ENCODE results near the gene GPRC5C. TPM values are rescaled to one million over a fixed set of nuclear protein-coding genes. Genes with fewer than 3 reads are reported as not detected.
A peak's percentile ranks its signal among the peaks of the same experiment; 100 is the strongest.

Gene GPRC5C
- total RNA-seq, 1 experiment from 2014 or later = 83.2 TPM

- Mint-ChIP-seq H3K4me1 (ENCODE audit: low read depth, unreplicated experiment) (peaks cover 24% of the 10 kb centered on the region), H3K36me3 (ENCODE audit: insufficient read depth, unreplicated experiment) (peaks cover 14% of the 10 kb centered on the region), H3K9me3 (ENCODE audit: unreplicated experiment) (no peaks in the 10 kb centered on the region), H3K27ac (ENCODE audit: unreplicated experiment) (peak overlapping the region; percentile 64), H3K4me3 (ENCODE audit: unreplicated experiment) (peak overlapping the region; percentile 40), H3K27me3 (ENCODE audit: insufficient read depth, unreplicated experiment) (no peaks in the 10 kb centered on the region)
- ChIA-PET POLR2A (no interaction called here), CTCF (interaction anchor here (0.6 kb wide), 1 partner anchor 52 kb away, joined by 3 read pairs; no protein-coding TSS in a partner anchor)
- DNase-seq = peak; percentile 73 to 74
- no TSS peak for BruUV-seq (replicated peaks)
- Histone ChIP-seq H3K36me3 (ENCODE audit: control insufficient read depth, insufficient read depth, low read length) (no peaks in the 10 kb centered on the region), H3K4me1 (peaks cover 44% of the 10 kb centered on the region), H3K27me3 (replicated peaks; ENCODE audit: control insufficient read depth, insufficient read depth, low read length) (no peaks in the 10 kb centered on the region), H3K4me3 (ENCODE audit: low read depth, low read length) (no peak overlapping the region), H3K9me3 (no peaks in the 10 kb centered on the region)
- intact Hi-C loops (cut with micrococcal nuclease; ENCODE audit: unreplicated experiment) = loop anchor here (1.0 kb wide), 1 partner anchor 10 kb away; no protein-coding TSS in a partner anchor
- TF ChIP-seq, protein P1, sequence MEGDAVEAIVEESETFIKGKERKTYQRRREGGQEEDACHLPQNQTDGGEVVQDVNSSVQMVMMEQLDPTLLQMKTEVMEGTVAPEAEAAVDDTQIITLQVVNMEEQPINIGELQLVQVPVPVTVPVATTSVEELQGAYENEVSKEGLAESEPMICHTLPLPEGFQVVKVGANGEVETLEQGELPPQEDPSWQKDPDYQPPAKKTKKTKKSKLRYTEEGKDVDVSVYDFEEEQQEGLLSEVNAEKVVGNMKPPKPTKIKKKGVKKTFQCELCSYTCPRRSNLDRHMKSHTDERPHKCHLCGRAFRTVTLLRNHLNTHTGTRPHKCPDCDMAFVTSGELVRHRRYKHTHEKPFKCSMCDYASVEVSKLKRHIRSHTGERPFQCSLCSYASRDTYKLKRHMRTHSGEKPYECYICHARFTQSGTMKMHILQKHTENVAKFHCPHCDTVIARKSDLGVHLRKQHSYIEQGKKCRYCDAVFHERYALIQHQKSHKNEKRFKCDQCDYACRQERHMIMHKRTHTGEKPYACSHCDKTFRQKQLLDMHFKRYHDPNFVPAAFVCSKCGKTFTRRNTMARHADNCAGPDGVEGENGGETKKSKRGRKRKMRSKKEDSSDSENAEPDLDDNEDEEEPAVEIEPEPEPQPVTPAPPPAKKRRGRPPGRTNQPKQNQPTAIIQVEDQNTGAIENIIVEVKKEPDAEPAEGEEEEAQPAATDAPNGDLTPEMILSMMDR (IDR thresholded peaks at IDR 0.05; ENCODE audit: insufficient read depth in 1 of 2, low read depth in 1 of 2, low read length in 1 of 2, severe bottlenecking in 1 of 2, unreplicated experiment in 1 of 2) = no peak
Observed at GRCh38 chr17:74419928-74420411, 11.9 kb upstream of the GPRC5C start.

DNA sequence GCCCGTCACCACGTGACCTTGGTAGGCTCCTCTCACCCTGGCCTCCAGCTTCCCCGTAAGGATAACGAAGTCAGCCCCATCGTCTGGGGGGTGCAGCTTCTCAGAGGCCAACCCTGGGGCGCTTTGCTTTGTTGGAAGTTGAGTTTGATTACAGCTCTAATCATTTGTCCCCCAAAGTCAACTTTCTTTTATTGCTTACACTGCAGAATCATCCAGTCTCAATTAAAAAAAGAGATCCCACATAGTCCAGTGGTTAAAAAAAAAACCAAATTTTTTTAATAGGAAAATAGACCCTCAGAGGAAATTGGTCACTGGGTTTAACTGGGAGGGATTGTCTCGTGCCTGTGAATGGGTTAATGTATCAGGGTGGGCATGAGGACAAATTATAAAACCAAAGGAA lies 7.8 kb upstream of the GPRC5C start:
- peaks cover 33% of the 10 kb centered on the region for H3K4me1 Mint-ChIP-seq (ENCODE audit: low read depth, unreplicated experiment)
- no peaks in the 10 kb centered on the region for H3K9me3 ChIP-seq
- no peak overlapping the region for H3K4me3 Mint-ChIP-seq (ENCODE audit: unreplicated experiment)
- DNase-seq = no peak
- CTCF ChIA-PET = no interaction called here
- no peaks in the 10 kb centered on the region for H3K27me3 Mint-ChIP-seq (ENCODE audit: insufficient read depth, unreplicated experiment)
- POLR2A ChIA-PET = no interaction called here
- no peak overlapping the region for H3K4me3 ChIP-seq (ENCODE audit: low read depth, low read length)
- peaks cover 35% of the 10 kb centered on the region for H3K4me1 ChIP-seq
- no TSS peak for BruUV-seq (replicated peaks)
- TF ChIP-seq, protein P1 (IDR thresholded peaks at IDR 0.05; ENCODE audit: insufficient read depth in 1 of 2, low read depth in 1 of 2, low read length in 1 of 2, severe bottlenecking in 1 of 2, unreplicated experiment in 1 of 2) = no peak
- H3K27me3 ChIP-seq (replicated peaks; ENCODE audit: control insufficient read depth, insufficient read depth, low read length) = no peaks in the 10 kb centered on the region
- intact Hi-C loops (cut with micrococcal nuclease; ENCODE audit: unreplicated experiment) = no loop called here
- H3K27ac Mint-ChIP-seq (ENCODE audit: unreplicated experiment) = no peak overlapping the region
- H3K36me3 ChIP-seq (ENCODE audit: control insufficient read depth, insufficient read depth, low read length) = no peaks in the 10 kb centered on the region
- peaks cover 8% of the 10 kb centered on the region for H3K36me3 Mint-ChIP-seq (ENCODE audit: insufficient read depth, unreplicated experiment)
- H3K9me3 Mint-ChIP-seq (ENCODE audit: unreplicated experiment) = no peaks in the 10 kb centered on the region

DNA sequence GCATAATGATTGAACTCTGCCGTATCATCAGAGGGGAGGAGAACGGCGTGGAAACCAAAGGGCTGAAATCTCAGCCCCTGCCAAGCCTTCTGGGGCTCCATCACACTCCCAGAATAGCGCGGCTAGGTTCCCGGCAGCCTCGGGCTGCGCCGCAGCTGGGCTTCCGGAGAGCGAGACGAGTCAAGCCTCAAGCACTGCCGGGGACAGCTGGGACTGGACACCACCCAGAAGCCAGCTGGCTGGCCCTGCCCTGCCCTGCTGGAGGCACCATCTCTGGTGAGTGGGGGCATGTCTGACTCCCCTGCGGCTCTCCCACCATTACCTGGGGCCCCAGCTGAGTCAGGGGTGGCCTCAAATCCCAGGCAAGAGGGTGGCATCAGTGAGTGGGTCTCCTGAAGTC lies 7.2 kb upstream of the GPRC5C start:
- TF ChIP-seq, protein P1 (IDR thresholded peaks at IDR 0.05; ENCODE audit: insufficient read depth in 1 of 2, low read depth in 1 of 2, low read length in 1 of 2, severe bottlenecking in 1 of 2, unreplicated experiment in 1 of 2) = no peak
- BruUV-seq (replicated peaks) = no TSS peak
- H3K4me1 Mint-ChIP-seq (ENCODE audit: low read depth, unreplicated experiment) = peaks cover 28% of the 10 kb centered on the region
- Histone ChIP-seq H3K9me3 (no peaks in the 10 kb centered on the region), H3K4me1 (peaks cover 34% of the 10 kb centered on the region), H3K4me3 (ENCODE audit: low read depth, low read length) (no peak overlapping the region), H3K36me3 (ENCODE audit: control insufficient read depth, insufficient read depth, low read length) (no peaks in the 10 kb centered on the region), H3K27me3 (replicated peaks; ENCODE audit: control insufficient read depth, insufficient read depth, low read length) (no peaks in the 10 kb centered on the region)
- no peaks in the 10 kb centered on the region for H3K27me3 Mint-ChIP-seq (ENCODE audit: insufficient read depth, unreplicated experiment)
- ChIA-PET POLR2A (no interaction called here), CTCF (interaction anchor here (1.0 kb wide), 1 partner anchor 51 kb away, joined by 3 read pairs; no protein-coding TSS in a partner anchor)
- DNase-seq = no peak
- no peaks in the 10 kb centered on the region for H3K9me3 Mint-ChIP-seq (ENCODE audit: unreplicated experiment)
- intact Hi-C loops (cut with micrococcal nuclease; ENCODE audit: unreplicated experiment) = no loop called here
- H3K4me3 Mint-ChIP-seq (ENCODE audit: unreplicated experiment) = no peak overlapping the region
- peaks cover 8% of the 10 kb centered on the region for H3K36me3 Mint-ChIP-seq (ENCODE audit: insufficient read depth, unreplicated experiment)
- H3K27ac Mint-ChIP-seq (ENCODE audit: unreplicated experiment) = no peak overlapping the region

Data from Caco-2 (cell line).